GM23338 (cell line): ENCODE data around the gene USP32. TPM values are rescaled to one million over a fixed set of nuclear protein-coding genes. Genes with fewer than 3 reads are reported as not detected.

ENCODE experiments used
- ATAC-seq: fragments of 200-7000 bp; cut with Tn5 transposase; 3 replicates; pipeline ENCODE4 v1.9.1; 2020
- DNase-seq: peaks from one replicate; pipeline ENCODE4 v3.0.0-alpha.2; 2015; ENCODE audit warnings: low spot score
- H2AFZ ChIP-seq: fragments of 200-600 bp; sonication (generic); 2 replicates; pipeline ENCODE4 v1.8.0; 2016; ENCODE audit warnings: antibody characterized with exemption, mild to moderate bottlenecking, moderate library complexity
- H3F3A ChIP-seq: fragments of 200-600 bp; sonication (generic); replicated peaks from 2 replicates; pipeline ENCODE4 v1.8.0; 2017; ENCODE audit warnings: antibody characterized with exemption, mixed run types, low read depth
- H3K27ac ChIP-seq: fragments of 200-600 bp; sonication (generic); 2 replicates; pipeline ENCODE4 v1.6.1; 2016; ENCODE audit warnings: low read depth
- H3K27me3 ChIP-seq: fragments of 200-600 bp; sonication (generic); 2 replicates; pipeline ENCODE4 v1.8.0; 2016; ENCODE audit warnings: mild to moderate bottlenecking, mixed run types, moderate library complexity; ENCODE audit not compliant: insufficient read depth
- H3K36me3 ChIP-seq: fragments of 200-600 bp; sonication (generic); 2 replicates; pipeline ENCODE4 v1.8.0; 2016; ENCODE audit warnings: mild to moderate bottlenecking; ENCODE audit not compliant: insufficient read depth
- H3K4me1 ChIP-seq: fragments of 200-600 bp; sonication (generic); 2 replicates; pipeline ENCODE4 v1.8.0; 2016; ENCODE audit warnings: mild to moderate bottlenecking, moderate library complexity; ENCODE audit not compliant: insufficient read depth
- H3K4me2 ChIP-seq: fragments of 200-600 bp; sonication (generic); 2 replicates; pipeline ENCODE4 v1.7.1; 2017; ENCODE audit warnings: mixed run types
- H3K4me3 ChIP-seq: fragments of 200-600 bp; sonication (generic); 2 replicates; pipeline ENCODE4 v1.6.1; 2016; ENCODE audit warnings: mixed run types
- H3K79me2 ChIP-seq: fragments of 200-600 bp; sonication (generic); replicated peaks from 2 replicates; pipeline ENCODE4 v1.8.0; 2017; ENCODE audit warnings: mild to moderate bottlenecking; ENCODE audit not compliant: insufficient read depth
- H3K9me2 ChIP-seq: fragments of 200-600 bp; sonication (generic); 2 replicates; pipeline ENCODE4 v1.8.0; 2017; ENCODE audit not compliant: insufficient read depth
- H4K20me1 ChIP-seq: fragments of 200-600 bp; sonication (generic); replicated peaks from 2 replicates; pipeline ENCODE4 v1.8.0; 2017; ENCODE audit warnings: mild to moderate bottlenecking; ENCODE audit not compliant: insufficient read depth
- H3K27ac Mint-ChIP-seq: 2 replicates; pipeline ENCODE4 v1.8.0; 2020; ENCODE audit warnings: inconsistent platforms, mild to moderate bottlenecking, moderate library complexity, mixed read lengths
- H3K27me3 Mint-ChIP-seq: 3 replicates; pipeline ENCODE4 v1.8.0; 2022; ENCODE audit warnings: low read depth, mild to moderate bottlenecking, moderate library complexity, mixed read lengths, inconsistent platforms; ENCODE audit not compliant: insufficient read depth, poor library complexity
- H3K36me3 Mint-ChIP-seq: 3 replicates; pipeline ENCODE4 v1.8.0; 2021; ENCODE audit warnings: low read depth, mild to moderate bottlenecking, inconsistent platforms, moderate library complexity, mixed read lengths
- H3K4me1 Mint-ChIP-seq: 3 replicates; pipeline ENCODE4 v1.8.0; 2020; ENCODE audit warnings: mild to moderate bottlenecking, inconsistent platforms, mixed read lengths
- H3K4me3 Mint-ChIP-seq: 3 replicates; pipeline ENCODE4 v1.8.0; 2021; ENCODE audit warnings: moderate library complexity, mild to moderate bottlenecking, inconsistent platforms, mixed read lengths
- H3K9me3 Mint-ChIP-seq: 3 replicates; pipeline ENCODE4 v1.8.0; 2020; ENCODE audit warnings: moderate library complexity, mild to moderate bottlenecking, inconsistent platforms, mixed read lengths
- CREB1 ChIP-seq: fragments of 250-450 bp; sonication (Bioruptor Pico); IDR thresholded peaks from 2 replicates; pipeline ENCODE4 v1.5.0; 2020; ENCODE audit warnings: low read depth, mild to moderate bottlenecking, moderate library complexity
- CTCF ChIP-seq, 2 experiments: fragments of 200-600 bp in 1 of 2; sonication (generic) in 1 of 2; conservative IDR thresholded peaks; 2 replicates each; pipeline versions ENCODE4 v1.5.1 to v1.6.1; 2016 to 2017; ENCODE audit warnings: antibody characterized with exemption in 2 of 2, low read depth in 2 of 2, mild to moderate bottlenecking in 2 of 2, moderate library complexity in 1 of 2
- ETS1 ChIP-seq: IDR thresholded peaks from 2 replicates; pipeline ENCODE4 v1.6.1; 2016; ENCODE audit warnings: antibody characterized with exemption
- EZH2 ChIP-seq: fragments of 200-600 bp; sonication (generic); IDR thresholded peaks from one replicate; pipeline ENCODE4 v1.8.0; 2017; ENCODE audit warnings: antibody characterized with exemption, mild to moderate bottlenecking, low read depth; ENCODE audit not compliant: unreplicated experiment
- EZH2phosphoT487 ChIP-seq: fragments of 200-600 bp; sonication (generic); IDR thresholded peaks from one replicate; pipeline ENCODE4 v1.8.1; 2018; ENCODE audit warnings: antibody characterized with exemption; ENCODE audit not compliant: unreplicated experiment
- JUNB ChIP-seq: IDR thresholded peaks from one replicate; pipeline ENCODE4 v1.6.1; 2016; ENCODE audit warnings: antibody characterized with exemption; ENCODE audit not compliant: unreplicated experiment
- NANOG ChIP-seq: IDR thresholded peaks from 2 replicates; pipeline ENCODE4 v1.6.1; 2016; ENCODE audit warnings: antibody characterized with exemption, borderline replicate concordance
- POLR2AphosphoS5 ChIP-seq: IDR thresholded peaks from 2 replicates; pipeline ENCODE4 v1.6.1; 2016; ENCODE audit warnings: antibody characterized with exemption, low read depth
- STAT1 ChIP-seq: IDR thresholded peaks from one replicate; pipeline ENCODE4 v1.6.1; 2016; ENCODE audit warnings: antibody characterized with exemption; ENCODE audit not compliant: unreplicated experiment
- ZNF114 ChIP-seq: fragments of 250-450 bp; sonication (Bioruptor Pico); IDR thresholded peaks from 2 replicates; pipeline ENCODE4 v1.5.0; 2020; ENCODE audit warnings: mild to moderate bottlenecking, moderate library complexity
- ZNF331 ChIP-seq: fragments of 250-450 bp; sonication (Bioruptor Pico); IDR thresholded peaks from 2 replicates; pipeline ENCODE4 v1.5.0; 2020; ENCODE audit warnings: low read depth, mild to moderate bottlenecking, moderate library complexity
- polyA plus RNA-seq: library from polyadenylated mRNA; unstranded; fragments of >200 nt; fragmentation: Nextera tagmentation; extraction: Ambion mirVana; gene quantifications from 2 replicates; pipeline ENCODE4 v1.2.1, GENCODE V29; 2016
- total RNA-seq: library from RNA; depleted of rRNA; stranded (reverse); fragments of >200 nt; shearing (Covaris generic); gene quantifications from 2 replicates; pipeline ENCODE4 v1.2.3, GENCODE V29; 2014
- TF ChIP-seq, protein P1 (sequence below): IDR thresholded peaks from one replicate; pipeline ENCODE4 v1.6.1; 2018; ENCODE audit warnings: antibody characterized with exemption; ENCODE audit not compliant: unreplicated experiment
- TF ChIP-seq, protein P2 (sequence below): fragments of 250-450 bp; sonication (Bioruptor Pico); IDR thresholded peaks from 2 replicates; pipeline ENCODE4 v1.5.0; 2020; ENCODE audit warnings: mild to moderate bottlenecking, moderate library complexity

The USP32 gene
- total and polyA plus RNA-seq, 2 experiments from 2014 or later = 43.6 to 129 TPM

GRCh38 chr17:60292697-60293096 is 99.2 kb downstream of the USP32 start:
- Histone ChIP-seq H3K27me3 (no peaks in the 10 kb centered on the region), H3K4me1 (no peaks in the 10 kb centered on the region), H3F3A (no peaks in the 10 kb centered on the region), H3K36me3 (no peaks in the 10 kb centered on the region), H2AFZ (no peak overlapping the region), H3K9me2 (no peaks in the 10 kb centered on the region), H4K20me1 (peaks cover 22% of the 10 kb centered on the region), H3K4me2 (no peak overlapping the region), H3K79me2 (peaks cover 55% of the 10 kb centered on the region), H3K4me3 (no peak overlapping the region), H3K27ac (no peak overlapping the region)
- ATAC-seq (no peak), DNase-seq (no peak)
- Mint-ChIP-seq H3K9me3 (no peaks in the 10 kb centered on the region), H3K36me3 (peaks cover 12% of the 10 kb centered on the region; the same call in 2 of the 3 replicates), H3K4me3 (no peak overlapping the region), H3K4me1 (no peaks in the 10 kb centered on the region), H3K27ac (no peak overlapping the region), H3K27me3 (no peaks in the 10 kb centered on the region)
- TF ChIP-seq JUNB (no peak), CREB1 (CRISPR knock-in tag) (no peak), ZNF331 (CRISPR knock-in tag) (no peak), ZNF114 (CRISPR knock-in tag) (no peak), NANOG (no peak), EZH2phosphoT487 (no peak), CTCF (conservative IDR thresholded peaks at IDR 0.05; ENCODE audit: low read depth in 2 of 2) (no peak), ETS1 (no peak), STAT1 (no peak), POLR2AphosphoS5 (no peak), EZH2 (no peak)
- TF ChIP-seq, protein P1, sequence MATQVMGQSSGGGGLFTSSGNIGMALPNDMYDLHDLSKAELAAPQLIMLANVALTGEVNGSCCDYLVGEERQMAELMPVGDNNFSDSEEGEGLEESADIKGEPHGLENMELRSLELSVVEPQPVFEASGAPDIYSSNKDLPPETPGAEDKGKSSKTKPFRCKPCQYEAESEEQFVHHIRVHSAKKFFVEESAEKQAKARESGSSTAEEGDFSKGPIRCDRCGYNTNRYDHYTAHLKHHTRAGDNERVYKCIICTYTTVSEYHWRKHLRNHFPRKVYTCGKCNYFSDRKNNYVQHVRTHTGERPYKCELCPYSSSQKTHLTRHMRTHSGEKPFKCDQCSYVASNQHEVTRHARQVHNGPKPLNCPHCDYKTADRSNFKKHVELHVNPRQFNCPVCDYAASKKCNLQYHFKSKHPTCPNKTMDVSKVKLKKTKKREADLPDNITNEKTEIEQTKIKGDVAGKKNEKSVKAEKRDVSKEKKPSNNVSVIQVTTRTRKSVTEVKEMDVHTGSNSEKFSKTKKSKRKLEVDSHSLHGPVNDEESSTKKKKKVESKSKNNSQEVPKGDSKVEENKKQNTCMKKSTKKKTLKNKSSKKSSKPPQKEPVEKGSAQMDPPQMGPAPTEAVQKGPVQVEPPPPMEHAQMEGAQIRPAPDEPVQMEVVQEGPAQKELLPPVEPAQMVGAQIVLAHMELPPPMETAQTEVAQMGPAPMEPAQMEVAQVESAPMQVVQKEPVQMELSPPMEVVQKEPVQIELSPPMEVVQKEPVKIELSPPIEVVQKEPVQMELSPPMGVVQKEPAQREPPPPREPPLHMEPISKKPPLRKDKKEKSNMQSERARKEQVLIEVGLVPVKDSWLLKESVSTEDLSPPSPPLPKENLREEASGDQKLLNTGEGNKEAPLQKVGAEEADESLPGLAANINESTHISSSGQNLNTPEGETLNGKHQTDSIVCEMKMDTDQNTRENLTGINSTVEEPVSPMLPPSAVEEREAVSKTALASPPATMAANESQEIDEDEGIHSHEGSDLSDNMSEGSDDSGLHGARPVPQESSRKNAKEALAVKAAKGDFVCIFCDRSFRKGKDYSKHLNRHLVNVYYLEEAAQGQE = no peak
- TF ChIP-seq, protein P2, sequence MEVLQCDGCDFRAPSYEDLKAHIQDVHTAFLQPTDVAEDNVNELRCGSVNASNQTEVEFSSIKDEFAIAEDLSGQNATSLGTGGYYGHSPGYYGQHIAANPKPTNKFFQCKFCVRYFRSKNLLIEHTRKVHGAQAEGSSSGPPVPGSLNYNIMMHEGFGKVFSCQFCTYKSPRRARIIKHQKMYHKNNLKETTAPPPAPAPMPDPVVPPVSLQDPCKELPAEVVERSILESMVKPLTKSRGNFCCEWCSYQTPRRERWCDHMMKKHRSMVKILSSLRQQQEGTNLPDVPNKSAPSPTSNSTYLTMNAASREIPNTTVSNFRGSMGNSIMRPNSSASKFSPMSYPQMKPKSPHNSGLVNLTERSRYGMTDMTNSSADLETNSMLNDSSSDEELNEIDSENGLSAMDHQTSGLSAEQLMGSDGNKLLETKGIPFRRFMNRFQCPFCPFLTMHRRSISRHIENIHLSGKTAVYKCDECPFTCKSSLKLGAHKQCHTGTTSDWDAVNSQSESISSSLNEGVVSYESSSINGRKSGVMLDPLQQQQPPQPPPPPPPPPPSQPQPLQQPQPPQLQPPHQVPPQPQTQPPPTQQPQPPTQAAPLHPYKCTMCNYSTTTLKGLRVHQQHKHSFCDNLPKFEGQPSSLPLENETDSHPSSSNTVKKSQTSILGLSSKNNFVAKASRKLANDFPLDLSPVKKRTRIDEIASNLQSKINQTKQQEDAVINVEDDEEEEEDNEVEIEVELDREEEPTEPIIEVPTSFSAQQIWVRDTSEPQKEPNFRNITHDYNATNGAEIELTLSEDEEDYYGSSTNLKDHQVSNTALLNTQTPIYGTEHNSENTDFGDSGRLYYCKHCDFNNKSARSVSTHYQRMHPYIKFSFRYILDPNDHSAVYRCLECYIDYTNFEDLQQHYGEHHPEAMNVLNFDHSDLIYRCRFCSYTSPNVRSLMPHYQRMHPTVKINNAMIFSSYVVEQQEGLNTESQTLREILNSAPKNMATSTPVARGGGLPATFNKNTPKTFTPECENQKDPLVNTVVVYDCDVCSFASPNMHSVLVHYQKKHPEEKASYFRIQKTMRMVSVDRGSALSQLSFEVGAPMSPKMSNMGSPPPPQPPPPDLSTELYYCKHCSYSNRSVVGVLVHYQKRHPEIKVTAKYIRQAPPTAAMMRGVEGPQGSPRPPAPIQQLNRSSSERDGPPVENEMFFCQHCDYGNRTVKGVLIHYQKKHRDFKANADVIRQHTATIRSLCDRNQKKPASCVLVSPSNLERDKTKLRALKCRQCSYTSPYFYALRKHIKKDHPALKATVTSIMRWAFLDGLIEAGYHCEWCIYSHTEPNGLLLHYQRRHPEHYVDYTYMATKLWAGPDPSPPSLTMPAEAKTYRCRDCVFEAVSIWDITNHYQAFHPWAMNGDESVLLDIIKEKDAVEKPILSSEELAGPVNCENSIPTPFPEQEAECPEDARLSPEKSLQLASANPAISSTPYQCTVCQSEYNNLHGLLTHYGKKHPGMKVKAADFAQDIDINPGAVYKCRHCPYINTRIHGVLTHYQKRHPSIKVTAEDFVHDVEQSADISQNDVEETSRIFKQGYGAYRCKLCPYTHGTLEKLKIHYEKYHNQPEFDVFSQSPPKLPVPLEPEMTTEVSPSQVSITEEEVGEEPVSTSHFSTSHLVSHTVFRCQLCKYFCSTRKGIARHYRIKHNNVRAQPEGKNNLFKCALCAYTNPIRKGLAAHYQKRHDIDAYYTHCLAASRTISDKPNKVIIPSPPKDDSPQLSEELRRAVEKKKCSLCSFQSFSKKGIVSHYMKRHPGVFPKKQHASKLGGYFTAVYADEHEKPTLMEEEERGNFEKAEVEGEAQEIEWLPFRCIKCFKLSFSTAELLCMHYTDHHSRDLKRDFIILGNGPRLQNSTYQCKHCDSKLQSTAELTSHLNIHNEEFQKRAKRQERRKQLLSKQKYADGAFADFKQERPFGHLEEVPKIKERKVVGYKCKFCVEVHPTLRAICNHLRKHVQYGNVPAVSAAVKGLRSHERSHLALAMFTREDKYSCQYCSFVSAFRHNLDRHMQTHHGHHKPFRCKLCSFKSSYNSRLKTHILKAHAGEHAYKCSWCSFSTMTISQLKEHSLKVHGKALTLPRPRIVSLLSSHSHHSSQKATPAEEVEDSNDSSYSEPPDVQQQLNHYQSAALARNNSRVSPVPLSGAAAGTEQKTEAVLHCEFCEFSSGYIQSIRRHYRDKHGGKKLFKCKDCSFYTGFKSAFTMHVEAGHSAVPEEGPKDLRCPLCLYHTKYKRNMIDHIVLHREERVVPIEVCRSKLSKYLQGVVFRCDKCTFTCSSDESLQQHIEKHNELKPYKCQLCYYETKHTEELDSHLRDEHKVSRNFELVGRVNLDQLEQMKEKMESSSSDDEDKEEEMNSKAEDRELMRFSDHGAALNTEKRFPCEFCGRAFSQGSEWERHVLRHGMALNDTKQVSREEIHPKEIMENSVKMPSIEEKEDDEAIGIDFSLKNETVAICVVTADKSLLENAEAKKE = no peak
